ENCODE results near the gene SNAPIN. TPM values are rescaled to one million over a fixed set of nuclear protein-coding genes. Genes with fewer than 3 reads are reported as not detected.

Gene SNAPIN
- total RNA-seq, 1 donor from 2014 or later = 61.0 TPM

DNA sequence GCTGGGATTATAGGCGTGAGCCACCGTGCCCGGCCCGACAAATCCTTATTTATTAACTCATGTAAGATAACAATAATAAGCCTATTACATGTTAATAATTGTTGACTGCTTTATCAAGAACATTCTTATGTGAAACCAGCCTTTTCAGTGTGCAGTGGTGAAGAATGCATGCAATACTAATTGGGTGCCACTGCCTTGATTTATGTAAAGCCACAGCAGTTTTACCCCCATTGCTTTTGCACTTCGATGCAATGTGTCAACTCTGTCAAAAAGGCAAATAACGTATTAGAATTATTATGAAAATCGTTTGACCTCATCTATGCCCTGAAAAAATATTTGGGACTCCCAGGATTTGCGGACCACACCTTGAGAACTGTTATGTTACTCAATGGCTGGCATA is 38.2 kb downstream of the SNAPIN start:
- H3K4me3 ChIP-seq (ENCODE audit: low read depth, low read length) = no peak overlapping the region
- no peaks in the 10 kb centered on the region for H3K36me3 ChIP-seq (ENCODE audit: control insufficient read depth, insufficient read depth, low read length)
- H3K27me3 ChIP-seq (ENCODE audit: control insufficient read depth, insufficient read depth, low read length) = peaks cover 4% of the 10 kb centered on the region
- TF ChIP-seq, protein P1, sequence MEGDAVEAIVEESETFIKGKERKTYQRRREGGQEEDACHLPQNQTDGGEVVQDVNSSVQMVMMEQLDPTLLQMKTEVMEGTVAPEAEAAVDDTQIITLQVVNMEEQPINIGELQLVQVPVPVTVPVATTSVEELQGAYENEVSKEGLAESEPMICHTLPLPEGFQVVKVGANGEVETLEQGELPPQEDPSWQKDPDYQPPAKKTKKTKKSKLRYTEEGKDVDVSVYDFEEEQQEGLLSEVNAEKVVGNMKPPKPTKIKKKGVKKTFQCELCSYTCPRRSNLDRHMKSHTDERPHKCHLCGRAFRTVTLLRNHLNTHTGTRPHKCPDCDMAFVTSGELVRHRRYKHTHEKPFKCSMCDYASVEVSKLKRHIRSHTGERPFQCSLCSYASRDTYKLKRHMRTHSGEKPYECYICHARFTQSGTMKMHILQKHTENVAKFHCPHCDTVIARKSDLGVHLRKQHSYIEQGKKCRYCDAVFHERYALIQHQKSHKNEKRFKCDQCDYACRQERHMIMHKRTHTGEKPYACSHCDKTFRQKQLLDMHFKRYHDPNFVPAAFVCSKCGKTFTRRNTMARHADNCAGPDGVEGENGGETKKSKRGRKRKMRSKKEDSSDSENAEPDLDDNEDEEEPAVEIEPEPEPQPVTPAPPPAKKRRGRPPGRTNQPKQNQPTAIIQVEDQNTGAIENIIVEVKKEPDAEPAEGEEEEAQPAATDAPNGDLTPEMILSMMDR (IDR thresholded peaks at IDR 0.05; ENCODE audit: insufficient read depth, low read length, poor library complexity, severe bottlenecking) = no peak
- no peak for DNase-seq (ENCODE audit: low read depth)

DNA sequence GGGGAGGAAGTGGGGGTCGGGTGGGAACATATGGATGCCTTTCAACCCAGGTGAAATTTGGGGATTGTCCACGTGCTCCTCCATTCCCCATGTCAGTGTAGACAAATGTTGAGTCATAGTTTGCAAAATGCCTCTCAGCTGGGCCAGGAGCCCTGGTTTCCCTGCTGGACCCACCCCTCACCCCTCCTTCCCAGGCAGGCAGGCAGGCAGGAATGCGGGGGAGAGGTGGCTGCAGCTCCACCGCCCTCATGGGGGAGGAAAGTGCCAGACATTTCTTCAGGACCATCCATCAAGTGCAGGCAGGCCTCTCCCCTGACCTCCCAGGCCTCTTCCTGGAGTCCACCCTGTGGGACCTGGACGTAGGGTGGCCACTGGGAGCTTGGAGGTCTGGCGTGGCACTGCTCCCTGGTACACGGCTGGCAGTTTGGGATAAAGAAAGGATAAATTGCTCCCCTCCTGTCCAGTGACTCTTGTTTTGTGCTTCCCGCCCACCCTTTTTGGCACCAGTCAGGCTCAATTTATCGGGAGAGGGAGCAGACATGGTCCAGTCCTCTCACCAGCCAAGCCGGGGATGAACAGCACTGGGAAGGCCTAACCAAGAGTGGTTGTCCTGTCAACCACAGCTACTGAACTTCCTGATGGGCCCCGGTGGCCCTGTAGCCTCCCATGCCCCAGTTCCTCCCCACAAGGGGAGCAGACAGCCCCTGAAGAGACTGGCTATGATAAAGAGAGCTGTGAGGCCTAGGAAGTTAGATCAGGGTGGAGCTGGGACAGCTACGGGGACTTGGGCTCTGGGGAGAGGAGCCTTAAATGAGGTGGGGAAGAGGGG is 38.9 kb downstream of the SNAPIN start:
- H3K27me3 ChIP-seq (ENCODE audit: control insufficient read depth, insufficient read depth, low read length) = peaks cover 4% of the 10 kb centered on the region
- no peak overlapping the region for H3K4me3 ChIP-seq (ENCODE audit: low read depth, low read length)
- TF ChIP-seq, protein P1 (IDR thresholded peaks at IDR 0.05; ENCODE audit: insufficient read depth, low read length, poor library complexity, severe bottlenecking) = no peak
- peak; percentile 79 for DNase-seq (ENCODE audit: low read depth)
- H3K36me3 ChIP-seq (ENCODE audit: control insufficient read depth, insufficient read depth, low read length) = no peaks in the 10 kb centered on the region

DNA sequence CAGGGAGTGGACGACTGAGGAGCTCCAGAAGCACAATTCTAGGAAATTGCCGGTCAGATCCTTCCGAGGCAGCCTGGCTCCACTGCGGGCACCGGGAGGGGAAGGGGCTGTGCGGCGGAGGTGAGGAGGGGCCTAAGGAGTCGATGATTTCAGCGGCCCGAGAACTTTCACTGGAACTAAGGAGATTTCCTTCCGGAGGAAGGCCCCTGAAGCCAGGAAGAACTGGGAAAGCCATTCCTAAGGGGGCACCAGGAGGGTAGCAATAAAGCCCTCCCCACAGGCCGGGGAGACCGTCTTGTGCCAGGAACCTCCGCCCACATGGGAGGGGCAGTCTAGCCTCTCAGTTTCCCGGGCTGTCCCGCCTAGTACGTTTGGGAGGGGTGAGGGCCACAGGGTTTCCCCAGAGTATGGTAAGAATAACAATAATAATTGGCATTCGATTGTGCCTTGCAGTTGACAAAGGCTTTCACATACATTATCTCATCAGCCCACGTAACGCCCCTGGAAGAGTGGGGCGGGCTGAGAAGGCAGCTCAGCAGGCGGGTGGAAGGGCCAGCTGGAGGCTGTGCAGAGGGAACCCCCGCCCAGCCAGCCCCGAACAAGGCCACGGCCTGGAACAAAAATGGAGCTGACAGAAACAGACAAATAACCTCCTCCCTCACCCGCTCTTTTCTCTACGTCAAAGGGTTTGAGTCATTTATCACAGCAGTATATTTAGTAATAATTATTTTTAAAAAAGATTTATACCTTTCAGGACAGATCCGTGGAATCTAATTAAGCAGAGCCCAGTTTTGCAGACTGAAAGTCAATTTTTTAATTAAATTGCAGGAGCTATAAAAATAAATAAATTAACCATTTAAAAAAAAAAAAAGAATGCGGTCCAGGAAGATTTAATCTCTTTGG is 39.8 kb downstream of the SNAPIN start:
- TF ChIP-seq, protein P1 (IDR thresholded peaks at IDR 0.05; ENCODE audit: insufficient read depth, low read length, poor library complexity, severe bottlenecking) = no peak

DNA sequence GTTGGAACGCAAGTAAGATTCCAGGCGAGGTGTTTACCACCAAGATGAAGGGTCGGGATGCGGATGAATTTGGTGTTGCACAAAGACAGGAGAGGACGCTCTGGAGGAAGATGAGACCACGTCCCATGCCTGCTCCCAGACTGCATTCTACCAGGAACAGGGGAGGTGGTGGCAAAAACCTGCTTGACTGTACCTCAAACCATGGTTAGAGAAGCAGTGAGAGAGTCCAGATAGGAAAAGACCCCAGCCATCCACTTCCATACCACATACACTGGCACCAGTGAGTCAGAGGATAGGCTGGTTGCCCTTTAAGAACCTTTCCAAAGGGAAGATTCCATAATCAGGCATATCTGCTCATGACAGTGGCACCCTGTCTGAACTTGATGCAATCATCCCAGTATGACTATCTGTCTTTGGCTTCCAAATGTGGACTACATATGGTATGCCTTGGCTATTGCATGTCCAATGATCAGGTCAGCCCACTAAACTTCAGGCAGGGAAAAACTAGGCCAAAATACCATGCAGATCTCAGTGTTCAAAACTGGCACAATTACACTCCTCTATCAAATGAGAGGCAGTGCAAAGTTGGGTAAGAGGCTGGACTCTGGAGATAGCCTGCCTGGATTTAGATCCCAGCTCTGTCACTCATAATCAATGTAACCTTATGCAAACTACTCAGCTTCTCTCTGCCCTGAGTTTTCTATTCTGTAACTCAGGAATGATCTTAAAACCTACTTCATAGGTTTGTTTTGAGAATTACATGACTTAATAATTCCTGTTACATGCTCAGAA is 40.6 kb downstream of the SNAPIN start:
- Histone ChIP-seq H3K27me3 (ENCODE audit: control insufficient read depth, insufficient read depth, low read length) (no peaks in the 10 kb centered on the region), H3K4me3 (ENCODE audit: low read depth, low read length) (no peak overlapping the region), H3K36me3 (ENCODE audit: control insufficient read depth, insufficient read depth, low read length) (no peaks in the 10 kb centered on the region)
- TF ChIP-seq, protein P1 (IDR thresholded peaks at IDR 0.05; ENCODE audit: insufficient read depth, low read length, poor library complexity, severe bottlenecking) = no peak
- no peak for DNase-seq (ENCODE audit: low read depth)

More for the DNA sequence above, 39.8 kb downstream of the SNAPIN start:
- H3K4me3 ChIP-seq (ENCODE audit: low read depth, low read length) = no peak overlapping the region
- DNase-seq (ENCODE audit: low read depth) = no peak
- peaks cover 4% of the 10 kb centered on the region for H3K27me3 ChIP-seq (ENCODE audit: control insufficient read depth, insufficient read depth, low read length)
- H3K36me3 ChIP-seq (ENCODE audit: control insufficient read depth, insufficient read depth, low read length) = no peaks in the 10 kb centered on the region

DNA sequence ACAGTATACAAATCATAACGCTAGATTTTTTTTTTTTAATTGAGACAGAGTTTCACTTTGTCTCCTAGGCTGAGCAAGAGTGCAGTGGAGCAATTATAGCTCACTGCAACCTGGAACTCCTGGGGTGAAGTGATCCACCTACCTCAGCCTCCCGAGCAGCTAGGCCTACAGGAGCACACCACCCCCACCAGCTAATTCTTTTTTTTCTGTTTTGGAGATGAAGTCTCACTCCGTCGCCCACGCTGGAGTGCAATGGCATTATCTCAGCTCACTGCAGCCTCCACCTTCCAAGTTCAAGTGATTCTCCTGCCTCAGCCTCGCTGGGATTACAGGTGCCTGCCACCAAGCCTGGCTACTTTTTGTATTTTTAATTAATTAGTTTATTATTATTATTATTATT is 41.3 kb downstream of the SNAPIN start:
- no peaks in the 10 kb centered on the region for H3K36me3 ChIP-seq (ENCODE audit: control insufficient read depth, insufficient read depth, low read length)
- TF ChIP-seq, protein P1 (IDR thresholded peaks at IDR 0.05; ENCODE audit: insufficient read depth, low read length, poor library complexity, severe bottlenecking) = no peak
- no peak for DNase-seq (ENCODE audit: low read depth)
- no peak overlapping the region for H3K4me3 ChIP-seq (ENCODE audit: low read depth, low read length)
- H3K27me3 ChIP-seq (ENCODE audit: control insufficient read depth, insufficient read depth, low read length) = no peaks in the 10 kb centered on the region

All from kidney epithelial cell (primary cell).